RWPE2 (cell line): ENCODE measurements around the gene KRTAP21-3.

ENCODE experiments used
- ATAC-seq: fragments of 200-7000 bp; cut with Tn5 transposase; 3 replicates; pipeline ENCODE4 v1.9.1; 2021; ENCODE audit warnings: low read depth
- DNase-seq: peaks from one replicate; pipeline ENCODE4 v3.0.0-alpha.2; 2020; ENCODE audit warnings: low spot score
- H3K27ac ChIP-seq: fragments of 450-650 bp; 2 replicates; pipeline ENCODE4 v1.5.1; 2017; ENCODE audit warnings: mild to moderate bottlenecking; ENCODE audit not compliant: poor library complexity, severe bottlenecking
- H3K27me3 ChIP-seq: fragments of 250-450 bp; sonication (Bioruptor Pico); 2 replicates; pipeline ENCODE4 v1.5.1; 2021; ENCODE audit warnings: mild to moderate bottlenecking, moderate library complexity; ENCODE audit not compliant: insufficient read depth, poor library complexity, severe bottlenecking
- H3K36me3 ChIP-seq: fragments of 250-450 bp; sonication (Bioruptor Pico); 2 replicates; pipeline ENCODE4 v1.5.1; 2020; ENCODE audit warnings: low read depth, mild to moderate bottlenecking, moderate library complexity
- H3K4me1 ChIP-seq: fragments of 250-450 bp; sonication (Bioruptor Pico); 2 replicates; pipeline ENCODE4 v1.5.1; 2021; ENCODE audit warnings: mild to moderate bottlenecking, moderate library complexity; ENCODE audit not compliant: insufficient read depth, poor library complexity, severe bottlenecking
- H3K4me3 ChIP-seq: fragments of 250-450 bp; sonication (Bioruptor Pico); 2 replicates; pipeline ENCODE4 v1.5.1; 2021; ENCODE audit warnings: mild to moderate bottlenecking, moderate library complexity; ENCODE audit not compliant: severe bottlenecking
- H3K9me3 ChIP-seq: fragments of 250-450 bp; sonication (Bioruptor Pico); 2 replicates; pipeline ENCODE4 v1.5.1; 2021; ENCODE audit warnings: mild to moderate bottlenecking, moderate library complexity; ENCODE audit not compliant: severe bottlenecking
- TF ChIP-seq, protein P1 (sequence below): fragments of 450-650 bp; IDR thresholded peaks from one replicate; pipeline ENCODE4 v1.5.1; 2017; ENCODE audit warnings: mild to moderate bottlenecking, moderate library complexity; ENCODE audit not compliant: poor library complexity, severe bottlenecking

KRTAP21-3 gene

DNA sequence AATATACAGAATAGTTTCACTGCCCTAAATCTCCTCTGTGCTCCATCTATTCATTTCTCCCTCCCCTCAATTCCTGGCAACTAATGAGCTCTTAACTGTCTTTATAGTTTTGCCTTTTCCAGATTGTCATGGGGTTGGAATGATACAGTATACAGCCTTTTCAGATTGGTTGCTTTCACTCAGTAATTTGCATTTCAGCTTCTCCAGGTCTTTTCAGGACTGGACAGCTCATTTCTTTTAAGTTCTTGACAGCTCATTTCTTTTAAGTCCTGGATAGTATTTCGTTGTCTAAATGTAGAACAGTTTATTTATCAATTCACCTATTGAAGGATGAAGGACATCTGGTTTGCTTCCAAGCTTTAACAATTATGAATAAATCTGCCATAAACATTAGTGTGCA, 22.6 kb downstream of the KRTAP21-3 start:
- TF ChIP-seq, protein P1, sequence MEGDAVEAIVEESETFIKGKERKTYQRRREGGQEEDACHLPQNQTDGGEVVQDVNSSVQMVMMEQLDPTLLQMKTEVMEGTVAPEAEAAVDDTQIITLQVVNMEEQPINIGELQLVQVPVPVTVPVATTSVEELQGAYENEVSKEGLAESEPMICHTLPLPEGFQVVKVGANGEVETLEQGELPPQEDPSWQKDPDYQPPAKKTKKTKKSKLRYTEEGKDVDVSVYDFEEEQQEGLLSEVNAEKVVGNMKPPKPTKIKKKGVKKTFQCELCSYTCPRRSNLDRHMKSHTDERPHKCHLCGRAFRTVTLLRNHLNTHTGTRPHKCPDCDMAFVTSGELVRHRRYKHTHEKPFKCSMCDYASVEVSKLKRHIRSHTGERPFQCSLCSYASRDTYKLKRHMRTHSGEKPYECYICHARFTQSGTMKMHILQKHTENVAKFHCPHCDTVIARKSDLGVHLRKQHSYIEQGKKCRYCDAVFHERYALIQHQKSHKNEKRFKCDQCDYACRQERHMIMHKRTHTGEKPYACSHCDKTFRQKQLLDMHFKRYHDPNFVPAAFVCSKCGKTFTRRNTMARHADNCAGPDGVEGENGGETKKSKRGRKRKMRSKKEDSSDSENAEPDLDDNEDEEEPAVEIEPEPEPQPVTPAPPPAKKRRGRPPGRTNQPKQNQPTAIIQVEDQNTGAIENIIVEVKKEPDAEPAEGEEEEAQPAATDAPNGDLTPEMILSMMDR, result no peak
- no peaks in the 10 kb centered on the region for H3K36me3 ChIP-seq
- no peak overlapping the region for H3K27ac ChIP-seq
- DNase-seq (no peak), ATAC-seq (no peak; the same call in 2 of the 3 replicates)
- H3K9me3 ChIP-seq, result no peaks in the 10 kb centered on the region
- H3K27me3 ChIP-seq, result peaks cover 8% of the 10 kb centered on the region
- H3K4me3 ChIP-seq, result no peak overlapping the region
- H3K4me1 ChIP-seq, result no peaks in the 10 kb centered on the region

DNA sequence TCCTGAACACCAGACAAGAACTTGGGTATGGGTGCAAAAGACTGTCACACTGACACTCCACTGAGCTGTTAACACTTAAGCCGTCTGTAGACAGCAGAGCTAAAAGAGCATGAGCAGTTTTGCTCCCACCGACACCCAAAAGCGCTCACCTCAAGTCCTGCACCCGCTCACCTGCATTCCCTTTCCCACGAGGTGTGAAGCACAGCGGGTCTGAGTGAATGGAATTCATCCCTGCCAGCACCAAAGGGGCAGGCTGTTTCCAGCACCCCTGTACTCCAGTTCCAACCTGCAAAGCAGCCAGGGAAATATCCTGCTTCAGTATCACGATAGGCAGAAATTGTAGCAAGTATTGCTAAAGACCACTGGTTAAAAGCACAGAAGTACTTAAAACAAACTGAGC, 28.8 kb downstream of the KRTAP21-3 start:
- H3K27me3 ChIP-seq, result peaks cover 21% of the 10 kb centered on the region
- TF ChIP-seq, protein P1, result no peak
- no peak overlapping the region for H3K4me3 ChIP-seq
- H3K4me1 ChIP-seq, result no peaks in the 10 kb centered on the region
- no peak for DNase-seq
- no peaks in the 10 kb centered on the region for H3K9me3 ChIP-seq
- no peak overlapping the region for H3K27ac ChIP-seq
- H3K36me3 ChIP-seq, result no peaks in the 10 kb centered on the region
- ATAC-seq, result no peak

DNA sequence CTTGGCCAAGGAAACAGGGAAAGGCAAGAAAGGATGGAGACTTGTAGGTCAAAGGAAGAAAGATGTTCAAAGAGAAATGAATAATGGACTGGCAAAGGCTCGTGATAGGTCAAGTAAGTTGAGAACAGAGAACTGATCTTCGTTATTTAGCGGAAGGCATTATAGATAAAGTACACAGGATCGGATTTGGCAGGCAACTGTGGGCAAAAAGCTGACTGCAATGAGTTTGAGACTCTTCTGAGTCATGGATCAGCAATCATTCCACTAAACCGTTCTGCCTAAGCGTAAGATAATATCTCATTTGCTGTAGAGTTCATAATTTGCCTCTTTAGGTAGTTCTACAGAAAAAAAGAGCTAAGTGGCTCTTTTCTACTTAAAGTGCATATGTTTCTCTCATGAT, 34.1 kb downstream of the KRTAP21-3 start:
- Histone ChIP-seq H3K27ac (no peak overlapping the region), H3K27me3 (no peaks in the 10 kb centered on the region), H3K4me3 (no peak overlapping the region), H3K36me3 (no peaks in the 10 kb centered on the region), H3K4me1 (no peaks in the 10 kb centered on the region), H3K9me3 (no peaks in the 10 kb centered on the region)
- DNase-seq, result no peak
- ATAC-seq, result no peak
- TF ChIP-seq, protein P1, result no peak

DNA sequence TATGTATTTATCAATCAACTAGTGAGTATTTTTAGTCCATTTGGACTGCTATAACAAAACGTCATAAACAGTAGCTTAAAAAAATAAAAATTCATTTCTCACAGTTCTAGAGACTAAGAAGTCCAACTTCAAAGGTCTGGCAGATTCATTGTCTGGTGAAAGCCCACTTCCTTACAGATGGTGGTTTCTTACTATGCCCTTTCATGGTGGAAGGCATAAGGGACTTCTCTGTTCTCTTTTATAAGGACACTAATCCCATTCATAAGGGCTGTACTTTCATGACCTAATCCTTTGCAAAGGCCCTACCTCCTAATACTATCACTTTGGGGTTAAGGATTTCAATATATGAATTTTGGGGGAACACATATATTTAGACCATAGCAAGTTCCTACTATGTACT, 38.0 kb downstream of the KRTAP21-3 start:
- ATAC-seq (no peak), DNase-seq (no peak)
- no peaks in the 10 kb centered on the region for H3K9me3 ChIP-seq
- no peak overlapping the region for H3K4me3 ChIP-seq
- TF ChIP-seq, protein P1, result no peak
- no peak overlapping the region for H3K27ac ChIP-seq
- no peaks in the 10 kb centered on the region for H3K27me3 ChIP-seq
- no peaks in the 10 kb centered on the region for H3K36me3 ChIP-seq
- H3K4me1 ChIP-seq, result no peaks in the 10 kb centered on the region

DNA sequence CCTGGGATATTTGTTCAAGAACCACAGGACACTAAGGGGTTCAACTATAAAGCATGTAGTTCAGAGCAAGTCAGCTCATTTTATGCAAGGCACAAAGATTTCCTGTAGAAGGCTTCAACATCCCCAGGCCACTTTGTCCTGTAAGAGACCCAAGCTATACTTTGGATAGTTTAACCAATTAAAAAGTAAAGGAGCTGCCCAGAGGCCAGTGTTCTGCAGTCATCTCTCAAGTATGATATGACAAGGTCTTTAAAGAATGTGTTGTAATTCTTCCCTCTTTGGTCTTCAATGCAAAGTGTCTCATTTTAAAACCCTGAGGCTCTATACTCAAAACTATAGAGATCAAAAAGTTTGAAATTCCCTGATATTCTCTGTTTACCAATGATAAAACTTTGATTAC, 41.8 kb downstream of the KRTAP21-3 start:
- Histone ChIP-seq H3K4me3 (no peak overlapping the region), H3K4me1 (no peaks in the 10 kb centered on the region), H3K36me3 (no peaks in the 10 kb centered on the region), H3K27ac (no peak overlapping the region), H3K9me3 (no peaks in the 10 kb centered on the region), H3K27me3 (no peaks in the 10 kb centered on the region)
- no peak for DNase-seq
- no peak for ATAC-seq
- TF ChIP-seq, protein P1, result no peak
